NCI-H1048 (cell line): ENCODE measurements around the gene STK31.
A peak's percentile ranks its signal among the peaks of the same experiment; 100 is the strongest.
"Not testable (repeated sequence)": the region's sequence is repeated elsewhere in the genome, so short reads cannot be mapped to it uniquely, and the experiment has no call there.

Experiments
- DNase-seq: peaks from one replicate; lab custom pipeline; 2025; lab: John Stamatoyannopoulos, UW

The STK31 gene

GRCh38 chr7:23710000-23710399 is at the start of gene STK31:
TSS of gene STK31 (plus strand) at chr7:23710219. CDS start at chr7:23710286, 67 bp downstream.
- DNase-seq: no peak

- no peak for DNase-seq
Measured at GRCh38 chr7:23661385-23661784, 48.6 kb upstream of the STK31 start.

- DNase-seq: no peak
Measured at GRCh38 chr7:23662124-23662983, 47.7 kb upstream of the STK31 start.

- DNase-seq: no peak
Measured at GRCh38 chr7:23662984-23663313, 47.1 kb upstream of the STK31 start.

- DNase-seq: no peak
Measured at GRCh38 chr7:23664122-23664521, 45.9 kb upstream of the STK31 start.

- DNase-seq: no peak
Measured at GRCh38 chr7:23672033-23672432, 38.0 kb upstream of the STK31 start.

- peak; percentile 21 for DNase-seq
Measured at GRCh38 chr7:23679898-23680413, 30.1 kb upstream of the STK31 start, which contains the start of gene FAM221A. TSS of gene FAM221A (plus strand) at chr7:23680199. CDS start at chr7:23680219, 20 bp downstream.

- peak; percentile 5 for DNase-seq
Measured at GRCh38 chr7:23680414-23681405, 29.3 kb upstream of the STK31 start.

GRCh38 chr7:23684041-23684440 is 26.0 kb upstream of the STK31 start:
- DNase-seq: not testable (repeated sequence)

- DNase-seq: no peak
Measured at GRCh38 chr7:23685731-23686130, 24.3 kb upstream of the STK31 start.

GRCh38 chr7:23687011-23687410 is 23.0 kb upstream of the STK31 start:
- DNase-seq: no peak

- DNase-seq: no peak
Measured at GRCh38 chr7:23689165-23689564, 20.9 kb upstream of the STK31 start.

- no peak for DNase-seq
Measured at GRCh38 chr7:23691320-23691719, 18.7 kb upstream of the STK31 start.

GRCh38 chr7:23693224-23693623 is 16.8 kb upstream of the STK31 start:
- DNase-seq: no peak

- peak; percentile 23 for DNase-seq
Measured at GRCh38 chr7:23696916-23697441, 13.0 kb upstream of the STK31 start.

GRCh38 chr7:23698822-23699221 is 11.2 kb upstream of the STK31 start:
- DNase-seq: no peak

GRCh38 chr7:23700046-23700445 is 10.0 kb upstream of the STK31 start:
- DNase-seq: no peak

GRCh38 chr7:23709081-23709750 is 803 bp upstream of the STK31 start:
- DNase-seq: no peak

- no peak for DNase-seq
Measured at GRCh38 chr7:23712368-23713284, 2.6 kb downstream of the STK31 start.
